PC-9 (cell line): ENCODE measurements around the gene CHST11. TPM values are rescaled to one million over a fixed set of nuclear protein-coding genes. Genes with fewer than 3 reads are reported as not detected.
A peak's percentile ranks its signal among the peaks of the same experiment; 100 is the strongest.

ENCODE experiments used
- BruUV-seq: library from RNA; stranded (reverse); fragments of 400-500 nt; replicated peaks from 2 replicates; lab custom pipeline; 2021; lab: Mats Ljungman, UMichigan
- CTCF ChIA-PET: fragments of 300-600 bp; sonication (Branson Sonifier 250); formaldehyde crosslinking; loops from one replicate; lab custom pipeline; 2022; ENCODE audit warnings: antibody characterized with exemption; lab: Charles Lee
- POLR2A ChIA-PET: fragments of 300-600 bp; sonication (Branson Sonifier 250); formaldehyde crosslinking; loops from one replicate; lab custom pipeline; 2022; ENCODE audit warnings: antibody characterized with exemption; ENCODE audit not compliant: unreplicated experiment; lab: Charles Lee
- DNase-seq, 2 experiments: peaks; one replicate each; pipeline versions ENCODE4 v3.0.0 to v3.0.0-alpha.2; 2015 to 2022; ENCODE audit warnings: mixed read lengths in 1 of 2
- H2AFZ ChIP-seq: fragments of 200-600 bp; sonication (generic); 2 replicates; pipeline ENCODE4 v1.8.1; 2017; ENCODE audit warnings: antibody characterized with exemption
- H3F3A ChIP-seq: fragments of 200-600 bp; sonication (generic); 2 replicates; pipeline ENCODE4 v1.8.1; 2017; ENCODE audit warnings: antibody characterized with exemption, mild to moderate bottlenecking, low read depth; ENCODE audit not compliant: insufficient read depth
- H3K27ac ChIP-seq: fragments of 200-600 bp; sonication (generic); 2 replicates; pipeline ENCODE4 v1.6.1; 2016; ENCODE audit warnings: mixed run types
- H3K27me3 ChIP-seq: fragments of 200-600 bp; sonication (generic); 2 replicates; pipeline ENCODE4 v1.6.1; 2016; ENCODE audit warnings: low read depth, mixed run types; ENCODE audit not compliant: insufficient read depth
- H3K36me3 ChIP-seq: fragments of 200-600 bp; sonication (generic); 2 replicates; pipeline ENCODE4 v1.6.1; 2016; ENCODE audit warnings: low read depth, mixed run types
- H3K4me1 ChIP-seq: fragments of 200-600 bp; sonication (generic); replicated peaks from 2 replicates; pipeline ENCODE4 v1.6.1; 2016; ENCODE audit warnings: mixed run types; ENCODE audit not compliant: insufficient read depth
- H3K4me2 ChIP-seq: fragments of 200-600 bp; sonication (generic); 2 replicates; pipeline ENCODE4 v1.6.1; 2017; ENCODE audit warnings: mixed run types
- H3K4me3 ChIP-seq: fragments of 200-600 bp; sonication (generic); 2 replicates; pipeline ENCODE4 v1.6.1; 2016; ENCODE audit warnings: mixed run types
- H3K79me2 ChIP-seq: fragments of 200-600 bp; sonication (generic); 2 replicates; pipeline ENCODE4 v1.6.1; 2017; ENCODE audit warnings: low read depth, mixed run types
- H3K9me2 ChIP-seq: fragments of 200-600 bp; sonication (generic); 2 replicates; pipeline ENCODE4 v1.8.1; 2017; ENCODE audit warnings: mild to moderate bottlenecking; ENCODE audit not compliant: insufficient read depth
- H3K9me3 ChIP-seq: fragments of 200-600 bp; sonication (generic); 2 replicates; pipeline ENCODE4 v1.8.1; 2016; ENCODE audit warnings: low read depth; ENCODE audit not compliant: insufficient read depth
- H4K20me1 ChIP-seq: fragments of 200-600 bp; sonication (generic); 2 replicates; pipeline ENCODE4 v1.8.1; 2017; ENCODE audit not compliant: insufficient read depth
- EZH2 ChIP-seq: fragments of 200-600 bp; sonication (generic); IDR thresholded peaks from 2 replicates; pipeline ENCODE4 v1.8.0; 2017; ENCODE audit warnings: antibody characterized with exemption, low read depth
- intact Hi-C: fragments of 100-400 bp; cut with micrococcal nuclease; formaldehyde crosslinking; loops from one replicate; pipeline ENCODE4 v1.10.0; 2022; ENCODE audit not compliant: unreplicated experiment
- total RNA-seq: library from RNA; stranded (reverse); gene quantifications from 2 replicates; pipeline ENCODE4 v1.2.3, GENCODE V29; 2021
- TF ChIP-seq, protein P1 (sequence below): fragments of 200-600 bp; sonication (generic); conservative IDR thresholded peaks from 2 replicates; pipeline ENCODE4 v1.6.1; 2017; ENCODE audit warnings: mixed run types, antibody characterized with exemption, mild to moderate bottlenecking, moderate library complexity

Gene CHST11
- total RNA-seq, 1 experiment from 2014 or later: 39.9 TPM

DNA sequence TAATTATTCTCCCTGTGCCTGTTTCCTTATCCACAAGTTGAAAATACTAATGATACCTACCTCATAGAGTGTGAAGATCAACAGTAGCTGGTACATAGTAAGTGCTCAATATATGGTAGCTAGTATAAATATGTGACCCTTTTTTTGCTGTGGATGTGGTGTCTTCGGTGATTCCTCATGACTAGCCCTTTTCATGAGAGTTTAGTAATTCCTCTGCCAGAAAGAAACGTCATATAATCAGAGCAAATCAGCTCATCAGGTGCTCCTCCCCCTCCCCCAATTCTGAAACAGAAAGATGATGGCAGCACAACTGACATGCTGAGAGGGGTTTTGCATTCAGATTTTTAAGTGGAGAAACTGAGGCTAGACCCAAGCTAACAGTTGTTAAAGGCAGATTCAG, 290.6 kb downstream of the CHST11 start:
- Histone ChIP-seq H3K4me1 (peaks cover 22% of the 10 kb centered on the region), H3K9me3 (no peaks in the 10 kb centered on the region), H3K4me3 (no peak overlapping the region), H4K20me1 (peaks cover 13% of the 10 kb centered on the region), H3K79me2 (peaks cover 62% of the 10 kb centered on the region), H3K4me2 (no peak overlapping the region), H3F3A (peaks cover 31% of the 10 kb centered on the region), H3K36me3 (no peaks in the 10 kb centered on the region; the same call in 1 of the 2 replicates), H3K9me2 (no peaks in the 10 kb centered on the region), H2AFZ (no peak overlapping the region), H3K27me3 (no peaks in the 10 kb centered on the region), H3K27ac (no peak overlapping the region)
- no TSS peak for BruUV-seq
- CTCF ChIA-PET: no interaction called here
- TF ChIP-seq EZH2: no peak
- TF ChIP-seq, protein P1, sequence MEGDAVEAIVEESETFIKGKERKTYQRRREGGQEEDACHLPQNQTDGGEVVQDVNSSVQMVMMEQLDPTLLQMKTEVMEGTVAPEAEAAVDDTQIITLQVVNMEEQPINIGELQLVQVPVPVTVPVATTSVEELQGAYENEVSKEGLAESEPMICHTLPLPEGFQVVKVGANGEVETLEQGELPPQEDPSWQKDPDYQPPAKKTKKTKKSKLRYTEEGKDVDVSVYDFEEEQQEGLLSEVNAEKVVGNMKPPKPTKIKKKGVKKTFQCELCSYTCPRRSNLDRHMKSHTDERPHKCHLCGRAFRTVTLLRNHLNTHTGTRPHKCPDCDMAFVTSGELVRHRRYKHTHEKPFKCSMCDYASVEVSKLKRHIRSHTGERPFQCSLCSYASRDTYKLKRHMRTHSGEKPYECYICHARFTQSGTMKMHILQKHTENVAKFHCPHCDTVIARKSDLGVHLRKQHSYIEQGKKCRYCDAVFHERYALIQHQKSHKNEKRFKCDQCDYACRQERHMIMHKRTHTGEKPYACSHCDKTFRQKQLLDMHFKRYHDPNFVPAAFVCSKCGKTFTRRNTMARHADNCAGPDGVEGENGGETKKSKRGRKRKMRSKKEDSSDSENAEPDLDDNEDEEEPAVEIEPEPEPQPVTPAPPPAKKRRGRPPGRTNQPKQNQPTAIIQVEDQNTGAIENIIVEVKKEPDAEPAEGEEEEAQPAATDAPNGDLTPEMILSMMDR: no peak
- POLR2A ChIA-PET: interaction anchor here (0.7 kb wide), 1 partner anchor 339 kb away, joined by 6 read pairs; no protein-coding TSS in a partner anchor
- DNase-seq: no peak
- intact Hi-C loops: no loop called here

DNA sequence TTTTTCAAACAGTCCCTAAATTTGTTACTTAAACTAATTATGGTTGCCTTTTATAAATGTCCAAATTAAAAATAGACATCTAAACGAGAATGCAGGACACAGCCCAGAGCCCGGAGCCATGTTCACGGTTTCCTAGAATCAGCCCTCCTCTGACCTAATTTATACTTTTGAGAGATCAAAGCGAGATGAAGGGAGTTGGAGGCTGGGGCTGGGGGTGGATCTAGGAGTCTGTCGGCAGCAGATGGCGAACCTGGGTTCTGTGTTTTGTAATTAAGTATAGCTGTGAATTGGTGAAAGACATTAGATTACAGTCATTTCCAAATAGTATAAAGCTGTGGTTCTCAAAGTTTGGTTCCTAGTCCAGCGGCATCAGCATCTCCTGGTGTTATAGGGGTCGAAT, 291.2 kb downstream of the CHST11 start:
- Histone ChIP-seq H3K9me3 (no peaks in the 10 kb centered on the region), H3K27ac (peak overlapping the region; percentile 5; the same call in 1 of the 2 replicates), H3K4me1 (peaks cover 22% of the 10 kb centered on the region), H3K9me2 (no peaks in the 10 kb centered on the region), H2AFZ (no peak overlapping the region), H3F3A (peaks cover 31% of the 10 kb centered on the region), H3K36me3 (no peaks in the 10 kb centered on the region; the same call in 1 of the 2 replicates), H3K4me2 (no peak overlapping the region), H3K4me3 (no peak overlapping the region), H3K27me3 (no peaks in the 10 kb centered on the region), H3K79me2 (peaks cover 60% of the 10 kb centered on the region), H4K20me1 (peaks cover 13% of the 10 kb centered on the region)
- intact Hi-C loops: no loop called here
- ChIA-PET CTCF (no interaction called here), POLR2A (interaction anchor here (0.7 kb wide), 1 partner anchor 340 kb away, joined by 6 read pairs; no protein-coding TSS in a partner anchor)
- no TSS peak for BruUV-seq
- TF ChIP-seq, protein P1: no peak
- TF ChIP-seq EZH2: no peak
- no peak for DNase-seq

- H3F3A ChIP-seq: peaks cover 31% of the 10 kb centered on the region
- no TSS peak for BruUV-seq
- no peak for DNase-seq
- H3K9me3 ChIP-seq: no peaks in the 10 kb centered on the region
- H3K4me2 ChIP-seq: no peak overlapping the region
- H3K36me3 ChIP-seq: no peaks in the 10 kb centered on the region; the same call in 1 of the 2 replicates
- peak overlapping the region; percentile 5; the same call in 1 of the 2 replicates for H3K27ac ChIP-seq
- H3K4me3 ChIP-seq: no peak overlapping the region
- no peak overlapping the region for H2AFZ ChIP-seq
- no peaks in the 10 kb centered on the region for H3K9me2 ChIP-seq
- H4K20me1 ChIP-seq: peaks cover 10% of the 10 kb centered on the region
- H3K27me3 ChIP-seq: no peaks in the 10 kb centered on the region
- peaks cover 22% of the 10 kb centered on the region for H3K4me1 ChIP-seq
- TF ChIP-seq, protein P1: no peak
- ChIA-PET POLR2A (no interaction called here), CTCF (no interaction called here)
- intact Hi-C loops: no loop called here
- H3K79me2 ChIP-seq: peaks cover 60% of the 10 kb centered on the region
Measured at GRCh38 chr12:104748356-104748755, 291.6 kb downstream of the CHST11 start.
